ENCODE results near the gene TSC22D1. TPM values are rescaled to one million over a fixed set of nuclear protein-coding genes. Genes with fewer than 3 reads are reported as not detected.

TSC22D1 gene
- polyA plus RNA-seq, 1 donor (not counting 4 experiments of a cell fraction or from before 2014, with no cell fraction given), result 177 TPM

DNA sequence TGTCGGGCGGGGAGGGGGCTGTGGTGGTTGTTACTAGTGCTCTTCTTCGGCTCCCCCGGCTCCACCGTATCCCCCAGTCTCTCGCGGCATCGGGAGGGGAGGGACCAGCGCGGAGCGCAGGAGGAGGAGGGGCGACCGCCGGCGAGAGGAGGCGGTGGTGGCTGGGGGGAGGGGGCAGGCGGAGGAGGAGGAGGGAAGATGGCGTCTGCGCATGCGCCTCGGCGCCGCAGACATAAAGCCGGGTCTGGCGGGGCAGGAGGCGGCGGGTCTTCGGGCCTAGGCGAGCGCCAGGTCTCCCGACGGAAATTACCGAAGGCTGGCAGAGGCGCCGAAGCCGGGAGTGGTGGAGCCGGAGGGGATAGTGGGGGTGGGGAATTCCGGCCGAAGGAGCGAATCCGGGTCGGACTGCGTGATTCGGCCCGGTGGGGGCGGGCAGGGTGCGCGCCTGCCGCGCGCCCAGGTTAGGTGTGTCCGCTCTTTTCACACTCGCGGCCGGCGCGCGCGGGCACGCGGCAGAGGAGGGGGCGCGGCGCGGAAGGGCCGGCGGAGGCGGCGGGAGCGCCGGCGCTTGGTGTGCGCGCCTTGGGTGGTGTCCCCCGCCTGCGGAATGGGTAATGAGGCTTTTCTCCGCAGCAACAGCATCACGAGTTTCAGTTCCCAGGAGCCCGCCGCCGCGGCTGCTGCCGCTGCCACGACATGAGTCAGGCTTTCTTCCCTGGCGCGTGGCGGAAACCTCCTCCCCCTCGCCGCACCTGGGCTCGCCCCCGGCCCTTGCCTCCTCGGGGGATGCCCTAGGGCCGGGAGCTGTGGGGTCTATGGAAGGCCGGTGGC is 1.3 kb upstream of the TSC22D1 start:
- H3K4me1 ChIP-seq (ENCODE audit: control insufficient read depth, extremely low read depth, insufficient read depth, low read length), result peaks cover 38% of the 10 kb centered on the region
- H3K27me3 ChIP-seq (ENCODE audit: control insufficient read depth, extremely low read depth, insufficient read depth, low read length), result no peaks in the 10 kb centered on the region
- FAIRE-seq (no peak), DNase-seq (ENCODE audit: low read depth, low spot score) (peak; percentile 55)
- no peak for TF ChIP-seq EZH2 (IDR thresholded peaks at IDR 0.05; ENCODE audit: low read length)
- TF ChIP-seq CTCF (optimal IDR thresholded peaks at IDR 0.05 in 1 of 3, IDR thresholded peaks at IDR 0.05 in 1 of 3, conservative IDR thresholded peaks at IDR 0.05 in 1 of 3; ENCODE audit: extremely low read depth in 1 of 3, insufficient read depth in 2 of 3, low read length in 3 of 3), result no peak
- H3K27ac ChIP-seq (ENCODE audit: control insufficient read depth, insufficient read depth, low read length), result peak overlapping the region; percentile 91
- H3K36me3 ChIP-seq (ENCODE audit: control insufficient read depth in 2 of 2, extremely low read depth in 1 of 2, insufficient read depth in 2 of 2, low read length in 2 of 2), result peaks cover 1 to 14% of the 10 kb centered on the region in 2 experiments
- H3K9ac ChIP-seq (ENCODE audit: control insufficient read depth, extremely low read depth, insufficient read depth, low read length), result peak overlapping the region; percentile 91
- peaks cover 2% of the 10 kb centered on the region for H4K20me1 ChIP-seq (ENCODE audit: control insufficient read depth, extremely low read depth, insufficient read depth, low read length)
- peak overlapping the region; percentile 85 to 89 (median 86) for H3K4me3 ChIP-seq (ENCODE audit: control insufficient read depth in 2 of 3, extremely low read depth in 1 of 3, insufficient read depth in 2 of 3, low read depth in 1 of 3, low read length in 3 of 3)
- dilution Hi-C loops (cut with MboI; ENCODE audit: extremely low pct_ligation_motif_present, low sequenced_read_pairs), result no loop called here
- peak overlapping the region; percentile 82 for H2AFZ ChIP-seq (ENCODE audit: control insufficient read depth, low read length)
- H3K9me3 ChIP-seq (ENCODE audit: control insufficient read depth, low read depth, low read length), result no peaks in the 10 kb centered on the region
- H3K79me2 ChIP-seq (ENCODE audit: control insufficient read depth, insufficient read depth, low read length), result peaks cover 34% of the 10 kb centered on the region
- H3K9me1 ChIP-seq (ENCODE audit: control insufficient read depth, extremely low read depth, insufficient read depth, low read length), result peaks cover 3% of the 10 kb centered on the region
- peak overlapping the region; percentile 91 for H3K4me2 ChIP-seq (ENCODE audit: control insufficient read depth, extremely low read depth, insufficient read depth, low read depth, low read length)

GRCh38 chr13:44576351-44577235 is 463 bp upstream of the TSC22D1 start:
- Histone ChIP-seq H3K4me3 (ENCODE audit: control insufficient read depth in 2 of 3, extremely low read depth in 1 of 3, insufficient read depth in 2 of 3, low read depth in 1 of 3, low read length in 3 of 3) (peak overlapping the region; percentile 85 to 89 (median 86)), H3K27me3 (ENCODE audit: control insufficient read depth, extremely low read depth, insufficient read depth, low read length) (no peaks in the 10 kb centered on the region), H3K27ac (ENCODE audit: control insufficient read depth, insufficient read depth, low read length) (peak overlapping the region; percentile 72), H3K9ac (ENCODE audit: control insufficient read depth, extremely low read depth, insufficient read depth, low read length) (peak overlapping the region; percentile 91), H2AFZ (ENCODE audit: control insufficient read depth, low read length) (peak overlapping the region; percentile 70), H4K20me1 (ENCODE audit: control insufficient read depth, extremely low read depth, insufficient read depth, low read length) (peaks cover 2% of the 10 kb centered on the region), H3K79me2 (ENCODE audit: control insufficient read depth, insufficient read depth, low read length) (peaks cover 39% of the 10 kb centered on the region), H3K4me1 (ENCODE audit: control insufficient read depth, extremely low read depth, insufficient read depth, low read length) (peaks cover 44% of the 10 kb centered on the region), H3K9me3 (ENCODE audit: control insufficient read depth, low read depth, low read length) (no peaks in the 10 kb centered on the region), H3K4me2 (ENCODE audit: control insufficient read depth, extremely low read depth, insufficient read depth, low read depth, low read length) (peak overlapping the region; percentile 72), H3K9me1 (ENCODE audit: control insufficient read depth, extremely low read depth, insufficient read depth, low read length) (peaks cover 3% of the 10 kb centered on the region), H3K36me3 (ENCODE audit: control insufficient read depth in 2 of 2, extremely low read depth in 1 of 2, insufficient read depth in 2 of 2, low read length in 2 of 2) (peaks cover 1 to 14% of the 10 kb centered on the region in 2 experiments)
- dilution Hi-C loops (cut with MboI; ENCODE audit: extremely low pct_ligation_motif_present, low sequenced_read_pairs), result no loop called here
- no peak for DNase-seq (ENCODE audit: low read depth, low spot score)
- no peak for TF ChIP-seq EZH2 (IDR thresholded peaks at IDR 0.05; ENCODE audit: low read length)
- no peak for TF ChIP-seq CTCF (optimal IDR thresholded peaks at IDR 0.05 in 1 of 3, IDR thresholded peaks at IDR 0.05 in 1 of 3, conservative IDR thresholded peaks at IDR 0.05 in 1 of 3; ENCODE audit: extremely low read depth in 1 of 3, insufficient read depth in 2 of 3, low read length in 3 of 3)
- FAIRE-seq, result no peak

Measured in keratinocyte (primary cell).